Thyroid gland (tissue), 4 donors: ENCODE results near the gene SPAG6.

Experiments
- CTCF ChIP-seq, 6 experiments: fragments of 200-600 bp in 3 of 6; fragments of 450-650 bp in 3 of 6; sonication (generic) in 3 of 6; IDR thresholded peaks; one replicate each; pipeline ENCODE4 v1.5.1; 2016 to 2019; ENCODE audit warnings: antibody characterized with exemption in 6 of 6, mild to moderate bottlenecking in 2 of 6, inconsistent platforms in 1 of 6, moderate library complexity in 1 of 6
- POLR2A ChIP-seq, 2 donors: fragments of 450-650 bp; IDR thresholded peaks; one replicate each; pipeline ENCODE4 v1.6.1; 2017; ENCODE audit warnings: antibody characterized with exemption in 2 of 2, mild to moderate bottlenecking in 2 of 2, moderate library complexity in 1 of 2

GRCh38 chr10:22386503-22386902, 41.2 kb downstream of the SPAG6 start:
- no peak for TF ChIP-seq CTCF (IDR thresholded peaks at IDR 0.05)
- TF ChIP-seq POLR2A (IDR thresholded peaks at IDR 0.05) = no peak
